Natural killer cell (primary cell): ENCODE measurements around the gene FBH1. TPM values are rescaled to one million over a fixed set of nuclear protein-coding genes. Genes with fewer than 3 reads are reported as not detected.
"Not testable (repeated sequence)": the region's sequence is repeated elsewhere in the genome, so short reads cannot be mapped to it uniquely, and the experiment has no call there.

Experiments used
- ATAC-seq, 3 donors: fragments of 150-1000 bp in 2 of 3; fragments of 200-7000 bp in 1 of 3; cut with Tn5 transposase; 1 replicate in 1 of 3; 2 replicates in 2 of 3; pipeline ENCODE4 v1.10.0; 2021; ENCODE audit warnings: mild to moderate bottlenecking in 2 of 3, moderate library complexity in 2 of 3
- DNase-seq, 2 donors: peaks; one replicate each; pipeline versions ENCODE4 v3.0.0 to v3.0.0-alpha.2; 2013 to 2021; ENCODE audit warnings: mixed read lengths in 1 of 2
- H3K27ac ChIP-seq: one replicate; pipeline ENCODE4 v1.5.1; 2013; ENCODE audit warnings: mild to moderate bottlenecking, low read length
- H3K27me3 ChIP-seq: one replicate; pipeline ENCODE4 v1.6.1; 2013; ENCODE audit warnings: low read length; ENCODE audit not compliant: control insufficient read depth, insufficient read depth
- H3K36me3 ChIP-seq: one replicate; pipeline ENCODE4 v1.6.1; 2013; ENCODE audit warnings: low read length; ENCODE audit not compliant: control insufficient read depth, insufficient read depth
- H3K4me1 ChIP-seq: one replicate; pipeline ENCODE4 v1.6.1; 2013; ENCODE audit warnings: low read length; ENCODE audit not compliant: control insufficient read depth, insufficient read depth
- H3K4me3 ChIP-seq: one replicate; pipeline ENCODE4 v1.5.1; 2013; ENCODE audit warnings: low read length
- H3K9me3 ChIP-seq: one replicate; pipeline ENCODE4 v1.6.1; 2013; ENCODE audit warnings: low read length; ENCODE audit not compliant: control insufficient read depth, insufficient read depth
- H3K27ac Mint-ChIP-seq, 2 donors: one replicate each; pipeline ENCODE4 v1.8.0; 2022; ENCODE audit warnings: mild to moderate bottlenecking in 2 of 2, mixed read lengths in 2 of 2, moderate library complexity in 1 of 2
- H3K27me3 Mint-ChIP-seq, 2 donors: one replicate each; pipeline ENCODE4 v1.8.0; 2022; ENCODE audit warnings: low read depth in 2 of 2, mixed read lengths in 2 of 2
- H3K36me3 Mint-ChIP-seq: one replicate; pipeline ENCODE4 v1.8.0; 2022; ENCODE audit warnings: mixed read lengths
- H3K4me1 Mint-ChIP-seq, 2 donors: one replicate each; pipeline ENCODE4 v1.8.0; 2022; ENCODE audit warnings: mixed read lengths in 2 of 2
- H3K4me3 Mint-ChIP-seq: one replicate; pipeline ENCODE4 v1.8.0; 2022; ENCODE audit warnings: mild to moderate bottlenecking, moderate library complexity, mixed read lengths
- H3K9me3 Mint-ChIP-seq, 2 donors: one replicate each; pipeline ENCODE4 v1.8.0; 2022; ENCODE audit warnings: mixed read lengths in 2 of 2
- CTCF ChIP-seq: fragments of 200-600 bp; IDR thresholded peaks from one replicate; pipeline ENCODE4 v1.8.0; 2022; ENCODE audit warnings: antibody characterized with exemption
- WGBS: methylation state at CpG from one replicate; pipeline ENCODE4 v1.1.7; 2013; ENCODE audit warnings: missing lambda C conversion rate; ENCODE audit not compliant: insufficient coverage; 5-methylcytosine and 5-hydroxymethylcytosine counted together
- intact Hi-C: fragments of 100-400 bp; cut with micrococcal nuclease; formaldehyde crosslinking; loops from one replicate; pipeline ENCODE4 v1.14.2; 2022
- total RNA-seq, 4 donors: library from RNA; stranded (reverse); fragments of 120-200 nt in 1 of 4; gene quantifications; one replicate each; pipeline versions ENCODE4 v1.2.3 to v1.2.4, GENCODE V29; 2013 to 2022

FBH1 gene
- total RNA-seq, 3 donors from 2014 or later (not counting 1 experiment from before 2014, with no cell fraction given): 49.3 to 64.9 (median 62.7) TPM

- H3K9me3 Mint-ChIP-seq: no peaks in the 10 kb centered on the region
- no peak for TF ChIP-seq CTCF
- Histone ChIP-seq H3K9me3 (no peaks in the 10 kb centered on the region), H3K4me1 (no peaks in the 10 kb centered on the region), H3K4me3 (no peak overlapping the region), H3K27ac (no peak overlapping the region), H3K27me3 (no peaks in the 10 kb centered on the region), H3K36me3 (no peaks in the 10 kb centered on the region)
- intact Hi-C loops: no loop called here
- no peaks in the 10 kb centered on the region for H3K4me1 Mint-ChIP-seq
- no peaks in the 10 kb centered on the region for H3K36me3 Mint-ChIP-seq
- ATAC-seq (peak in 1 of 3 donors; percentile 53), DNase-seq (no peak)
- WGBS: 88% methylated on average over 7 of the region's 7 CpGs
- no peaks in the 10 kb centered on the region for H3K27me3 Mint-ChIP-seq
- no peak overlapping the region for H3K27ac Mint-ChIP-seq
- no peak overlapping the region for H3K4me3 Mint-ChIP-seq
These were observed 27.6 kb upstream of the FBH1 start for GRCh38 chr10:5862360-5862961.

- H3K4me1 Mint-ChIP-seq, DNase-seq, H3K27ac ChIP-seq, H3K27me3 Mint-ChIP-seq, H3K9me3 ChIP-seq, H3K36me3 ChIP-seq, intact Hi-C loops, H3K27ac Mint-ChIP-seq, H3K9me3 Mint-ChIP-seq, H3K27me3 ChIP-seq, H3K4me3 Mint-ChIP-seq, H3K36me3 Mint-ChIP-seq, H3K4me3 ChIP-seq, ATAC-seq, H3K4me1 ChIP-seq: not testable (repeated sequence)
- WGBS: 96% methylated on average over 9 of the region's 9 CpGs
These were observed 26.9 kb upstream of the FBH1 start for GRCh38 chr10:5862981-5863685.

GRCh38 chr10:5866451-5867081 is 23.5 kb upstream of the FBH1 start:
- H3K27me3 ChIP-seq, H3K9me3 Mint-ChIP-seq, H3K9me3 ChIP-seq, H3K27ac ChIP-seq, H3K36me3 ChIP-seq, H3K27me3 Mint-ChIP-seq, H3K36me3 Mint-ChIP-seq, H3K4me3 Mint-ChIP-seq, H3K4me1 ChIP-seq, intact Hi-C loops, DNase-seq, ATAC-seq, H3K4me1 Mint-ChIP-seq, H3K4me3 ChIP-seq, H3K27ac Mint-ChIP-seq: not testable (repeated sequence)
- WGBS: 17% methylated on average over 4 of the region's 5 CpGs

GRCh38 chr10:5867091-5867615 is 22.9 kb upstream of the FBH1 start:
- DNase-seq, H3K27me3 Mint-ChIP-seq, H3K4me1 ChIP-seq, H3K4me3 ChIP-seq, H3K4me3 Mint-ChIP-seq, H3K9me3 ChIP-seq, ATAC-seq, H3K27ac ChIP-seq, H3K4me1 Mint-ChIP-seq, intact Hi-C loops, H3K27me3 ChIP-seq, H3K27ac Mint-ChIP-seq, H3K36me3 ChIP-seq, H3K36me3 Mint-ChIP-seq, H3K9me3 Mint-ChIP-seq: not testable (repeated sequence)
- WGBS: 64% methylated on average over 3 of the region's 4 CpGs

- 91% methylated on average over 8 of the region's 8 CpGs for WGBS
- H3K36me3 Mint-ChIP-seq, intact Hi-C loops, H3K4me3 Mint-ChIP-seq, ATAC-seq, H3K4me3 ChIP-seq, H3K27me3 ChIP-seq, H3K9me3 Mint-ChIP-seq, H3K4me1 ChIP-seq, H3K27me3 Mint-ChIP-seq, H3K27ac Mint-ChIP-seq, H3K9me3 ChIP-seq, H3K4me1 Mint-ChIP-seq, H3K27ac ChIP-seq, DNase-seq, H3K36me3 ChIP-seq: not testable (repeated sequence)
These were observed 21.7 kb upstream of the FBH1 start for GRCh38 chr10:5868383-5868782.
